ENCODE measurements around the gene CYSRT1.
A peak's percentile ranks its signal among the peaks of the same experiment; 100 is the strongest.
"Not testable (repeated sequence)": the region's sequence is repeated elsewhere in the genome, so short reads cannot be mapped to it uniquely, and the experiment has no call there.

Gene CYSRT1

GRCh38 chr9:137256856-137257255 lies 31.9 kb downstream of the CYSRT1 start:
- H3K4me3 ChIP-seq (ENCODE audit: control insufficient read depth, low read depth, low read length), result no peak overlapping the region; the same call in 1 of the 2 replicates
- TF ChIP-seq CTCF (IDR thresholded peaks at IDR 0.05; ENCODE audit: control insufficient read depth, insufficient read depth, low read depth, low read length, missing control alignments), result no peak

GRCh38 chr9:137262173-137262908 lies 37.4 kb downstream of the CYSRT1 start:
- DNase-seq (ENCODE audit: low read depth); H3K4me3 ChIP-seq (ENCODE audit: control insufficient read depth, low read depth, low read length): not testable (repeated sequence)
- TF ChIP-seq CTCF (IDR thresholded peaks at IDR 0.05; ENCODE audit: control insufficient read depth, insufficient read depth, low read depth, low read length, missing control alignments), result peak; percentile 50

More at GRCh38 chr9:137256856-137257255, 31.9 kb downstream of the CYSRT1 start:
- DNase-seq (ENCODE audit: low read depth), result no peak

- TF ChIP-seq CTCF (IDR thresholded peaks at IDR 0.05; ENCODE audit: control insufficient read depth, insufficient read depth, low read depth, low read length, missing control alignments), result no peak
- H3K4me3 ChIP-seq (ENCODE audit: control insufficient read depth, low read depth, low read length), result no peak overlapping the region
- no peak for DNase-seq (ENCODE audit: low read depth)
Measured at GRCh38 chr9:137262909-137263285, 37.9 kb downstream of the CYSRT1 start.

GRCh38 chr9:137263506-137263905 lies 38.5 kb downstream of the CYSRT1 start:
- DNase-seq (ENCODE audit: low read depth), result no peak
- no peak overlapping the region for H3K4me3 ChIP-seq (ENCODE audit: control insufficient read depth, low read depth, low read length)
- no peak for TF ChIP-seq CTCF (IDR thresholded peaks at IDR 0.05; ENCODE audit: control insufficient read depth, insufficient read depth, low read depth, low read length, missing control alignments)

- no peak for TF ChIP-seq CTCF (IDR thresholded peaks at IDR 0.05; ENCODE audit: control insufficient read depth, insufficient read depth, low read depth, low read length, missing control alignments)
- H3K4me3 ChIP-seq (ENCODE audit: control insufficient read depth, low read depth, low read length), result no peak overlapping the region
- DNase-seq (ENCODE audit: low read depth), result no peak
Measured at GRCh38 chr9:137264067-137264466, 39.1 kb downstream of the CYSRT1 start.

GRCh38 chr9:137265496-137266161 lies 40.7 kb downstream of the CYSRT1 start:
- H3K4me3 ChIP-seq (ENCODE audit: control insufficient read depth, low read depth, low read length), result no peak overlapping the region
- TF ChIP-seq CTCF (IDR thresholded peaks at IDR 0.05; ENCODE audit: control insufficient read depth, insufficient read depth, low read depth, low read length, missing control alignments), result no peak
- DNase-seq (ENCODE audit: low read depth), result no peak

Measured in AG09309 (cell line).